DMS114 treated with DMSO at 0.1 percent for 48 hours (cell line): ENCODE measurements around the gene SPINT1.
A peak's percentile ranks its signal among the peaks of the same experiment; 100 is the strongest.

Experiments
- DNase-seq: peaks from one replicate; lab custom pipeline; 2025; ENCODE audit not compliant: unreplicated experiment; lab: John Stamatoyannopoulos, UW

The SPINT1 gene, protein sequence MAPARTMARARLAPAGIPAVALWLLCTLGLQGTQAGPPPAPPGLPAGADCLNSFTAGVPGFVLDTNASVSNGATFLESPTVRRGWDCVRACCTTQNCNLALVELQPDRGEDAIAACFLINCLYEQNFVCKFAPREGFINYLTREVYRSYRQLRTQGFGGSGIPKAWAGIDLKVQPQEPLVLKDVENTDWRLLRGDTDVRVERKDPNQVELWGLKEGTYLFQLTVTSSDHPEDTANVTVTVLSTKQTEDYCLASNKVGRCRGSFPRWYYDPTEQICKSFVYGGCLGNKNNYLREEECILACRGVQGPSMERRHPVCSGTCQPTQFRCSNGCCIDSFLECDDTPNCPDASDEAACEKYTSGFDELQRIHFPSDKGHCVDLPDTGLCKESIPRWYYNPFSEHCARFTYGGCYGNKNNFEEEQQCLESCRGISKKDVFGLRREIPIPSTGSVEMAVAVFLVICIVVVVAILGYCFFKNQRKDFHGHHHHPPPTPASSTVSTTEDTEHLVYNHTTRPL

DNA sequence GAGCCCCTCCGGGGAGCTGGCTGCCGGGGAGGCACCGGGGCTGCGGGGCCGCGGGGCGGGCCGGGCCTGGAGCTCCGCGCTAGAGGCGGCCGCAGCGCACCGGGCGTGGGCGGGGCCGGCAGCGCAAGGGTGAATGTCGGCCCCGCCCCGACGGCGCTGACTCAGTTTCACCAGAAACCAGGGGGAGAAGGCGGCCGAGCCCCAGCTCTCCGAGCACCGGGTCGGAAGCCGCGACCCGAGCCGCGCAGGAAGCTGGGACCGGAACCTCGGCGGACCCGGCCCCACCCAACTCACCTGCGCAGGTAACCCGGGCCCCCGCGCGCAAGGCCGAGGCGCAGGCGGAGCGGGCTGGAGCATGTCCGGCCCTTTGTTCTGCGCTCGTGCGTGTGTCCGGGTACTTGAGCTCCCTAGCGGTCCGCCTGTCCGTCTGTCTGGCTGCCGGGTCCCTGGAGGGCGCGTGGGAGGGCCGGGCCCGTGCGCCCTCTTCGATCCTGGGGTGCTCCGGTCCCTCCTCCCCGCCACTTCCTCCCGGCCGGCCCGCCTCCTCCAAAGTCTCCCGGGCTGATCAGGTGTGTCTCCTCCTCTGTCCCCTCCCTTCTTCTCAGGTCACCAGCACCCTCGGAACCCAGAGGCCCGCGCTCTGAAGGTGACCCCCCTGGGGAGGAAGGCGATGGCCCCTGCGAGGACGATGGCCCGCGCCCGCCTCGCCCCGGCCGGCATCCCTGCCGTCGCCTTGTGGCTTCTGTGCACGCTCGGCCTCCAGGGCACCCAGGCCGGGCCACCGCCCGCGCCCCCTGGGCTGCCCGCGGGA is at the start of gene SPINT1:
SPINT1 (plus strand) TSS at position 164 of the 811 bp plus-strand sequence; CDS start at position 671, 507 bp downstream.
- DNase-seq = no peak

- no peak for DNase-seq
These were observed 47.8 kb upstream of the SPINT1 start for GRCh38 chr15:40796041-40796440.

- no peak for DNase-seq
These were observed 47.3 kb upstream of the SPINT1 start for GRCh38 chr15:40796512-40796911.

DNA sequence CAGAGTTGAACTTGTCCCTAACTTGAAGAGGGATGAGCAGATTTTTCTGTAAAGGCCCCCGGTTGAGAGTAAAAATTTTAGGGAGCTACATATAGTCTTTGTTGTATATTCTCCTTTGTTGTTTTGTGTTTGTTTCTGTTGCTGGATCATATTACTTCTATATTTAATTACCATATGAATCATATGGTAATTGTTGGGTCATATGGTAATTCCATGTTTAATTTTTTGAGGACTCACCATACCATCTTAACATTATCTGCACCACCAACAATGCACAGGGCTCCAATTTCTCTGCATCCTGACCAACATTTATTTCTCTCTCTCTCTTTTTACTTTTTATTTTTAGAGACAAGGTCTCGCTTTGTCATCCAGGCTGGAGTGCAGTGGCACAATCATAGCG is 44.3 kb upstream of the SPINT1 start:
- no peak for DNase-seq

DNA sequence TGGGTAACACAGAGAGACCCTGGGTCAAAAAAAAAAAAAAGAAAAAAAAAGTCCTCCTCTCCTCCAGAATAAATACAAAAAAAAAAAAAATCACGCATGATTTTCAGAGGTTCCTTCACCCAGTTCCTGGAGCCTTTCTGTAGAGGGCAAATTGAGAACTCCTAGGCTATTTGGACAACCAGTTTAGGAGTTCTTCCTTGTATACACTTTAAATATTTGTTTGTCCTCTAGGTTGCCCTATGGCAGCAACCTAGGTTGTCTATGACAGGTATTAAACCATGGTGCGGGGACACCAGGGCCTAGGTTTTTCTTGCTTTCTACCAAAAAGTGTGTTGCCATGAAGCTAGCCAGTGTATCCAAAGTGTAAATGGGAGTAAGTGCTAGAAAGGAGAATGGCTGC is 40.8 kb upstream of the SPINT1 start:
- no peak for DNase-seq

DNA sequence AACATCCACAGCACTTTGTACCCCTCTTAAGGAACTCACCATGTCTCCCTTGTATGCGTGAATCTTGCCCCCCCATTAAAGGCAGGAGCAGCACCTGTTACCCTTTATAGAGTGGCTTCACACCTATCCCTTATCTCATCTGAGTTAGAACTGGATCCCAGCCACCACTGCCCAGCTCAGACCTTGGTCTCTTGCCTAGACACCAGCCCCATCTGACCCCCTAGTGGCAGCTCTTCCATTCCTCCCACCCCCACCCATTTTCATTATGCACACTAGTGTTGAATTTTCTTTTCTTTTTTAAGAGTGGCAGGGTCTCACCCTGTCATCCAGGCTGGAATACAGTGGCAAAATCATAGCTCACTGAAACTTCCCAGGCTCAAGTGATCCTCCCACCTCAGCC is 40.2 kb upstream of the SPINT1 start:
- DNase-seq = no peak

DNA sequence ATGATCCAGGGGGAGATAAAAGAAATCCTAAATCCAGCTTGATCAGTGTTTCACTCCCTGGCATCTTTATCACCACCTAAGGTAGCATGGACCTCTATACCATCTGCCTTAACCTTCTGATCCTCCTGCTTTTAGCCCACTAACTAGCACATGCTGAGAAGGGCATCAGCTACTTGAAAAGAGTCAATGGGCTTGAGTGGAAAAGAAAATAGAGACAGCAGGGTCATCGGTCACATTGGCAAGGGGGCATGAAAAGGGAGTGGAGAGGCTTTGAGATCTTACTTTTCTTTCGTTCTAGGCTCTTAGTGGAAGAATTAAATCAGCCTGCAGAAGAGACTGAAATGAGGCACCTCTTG is 37.2 kb upstream of the SPINT1 start:
- no peak for DNase-seq

GRCh38 chr15:40807028-40807887 is 36.6 kb upstream of the SPINT1 start, which contains the start of the genes DNAJC17 and ZFYVE19:
TSS of gene DNAJC17 (minus strand) at chr15:40807473. CDS start at chr15:40807446, 27 bp downstream.
TSS of gene ZFYVE19 (plus strand) at chr15:40807089. CDS start at chr15:40807590, 501 bp downstream.
- DNase-seq = peak; percentile 98

DNA sequence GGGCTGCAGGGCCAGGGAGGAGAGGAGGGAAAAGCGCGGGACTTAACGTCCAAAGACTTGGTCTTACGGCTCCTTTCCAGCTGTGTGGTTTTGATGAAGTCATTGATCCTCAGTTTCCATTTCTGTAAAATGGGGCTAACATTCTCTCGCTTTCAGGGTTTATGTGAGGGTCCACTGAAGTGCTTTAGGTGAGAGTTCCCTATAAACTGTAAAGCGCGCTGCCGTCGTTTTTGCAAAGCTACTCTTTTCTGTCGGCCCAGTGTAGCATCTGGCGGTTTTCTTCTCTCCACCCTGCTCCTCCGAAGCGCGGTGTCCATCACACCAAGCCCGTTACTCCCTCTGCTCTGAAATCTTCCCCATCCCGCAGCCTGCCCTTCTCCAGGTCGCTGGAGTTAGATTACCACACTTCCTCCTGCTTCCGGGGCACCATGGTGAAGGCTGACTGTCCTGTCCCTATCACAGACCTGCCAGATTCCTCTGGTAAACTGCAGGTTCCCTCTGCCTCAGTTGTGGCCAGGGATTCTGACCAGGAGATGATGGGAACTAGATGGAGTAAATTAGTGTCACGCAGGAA is 35.9 kb upstream of the SPINT1 start:
- DNase-seq = no peak

DNA sequence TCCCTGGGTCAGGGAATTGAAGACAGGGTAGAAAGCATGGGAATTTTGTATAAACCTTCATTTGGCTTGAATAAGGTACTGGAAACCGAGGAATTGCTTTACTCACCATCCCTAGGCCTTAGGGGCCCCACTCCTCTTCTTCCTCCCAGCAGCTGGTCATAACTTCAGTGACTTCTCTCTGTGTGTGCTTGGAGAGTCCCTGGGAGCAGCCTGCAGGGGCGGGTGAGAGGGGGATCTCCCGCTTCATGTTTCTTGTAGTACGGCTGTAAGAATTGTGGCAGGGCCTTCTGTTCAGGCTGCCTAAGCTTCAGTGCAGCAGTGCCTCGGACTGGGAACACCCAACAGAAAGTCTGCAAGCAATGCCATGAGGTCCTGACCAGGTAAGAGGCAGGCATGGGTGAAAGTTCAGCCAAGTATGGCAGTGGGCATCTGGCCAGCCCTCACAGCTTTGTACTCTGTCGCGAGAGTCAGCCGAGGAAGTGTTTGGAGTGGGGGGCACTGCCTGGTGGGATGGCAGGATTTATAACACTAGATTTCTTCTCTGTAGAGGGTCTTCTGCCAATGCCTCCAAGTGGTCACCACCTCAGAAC is 34.9 kb upstream of the SPINT1 start:
- no peak for DNase-seq

DNA sequence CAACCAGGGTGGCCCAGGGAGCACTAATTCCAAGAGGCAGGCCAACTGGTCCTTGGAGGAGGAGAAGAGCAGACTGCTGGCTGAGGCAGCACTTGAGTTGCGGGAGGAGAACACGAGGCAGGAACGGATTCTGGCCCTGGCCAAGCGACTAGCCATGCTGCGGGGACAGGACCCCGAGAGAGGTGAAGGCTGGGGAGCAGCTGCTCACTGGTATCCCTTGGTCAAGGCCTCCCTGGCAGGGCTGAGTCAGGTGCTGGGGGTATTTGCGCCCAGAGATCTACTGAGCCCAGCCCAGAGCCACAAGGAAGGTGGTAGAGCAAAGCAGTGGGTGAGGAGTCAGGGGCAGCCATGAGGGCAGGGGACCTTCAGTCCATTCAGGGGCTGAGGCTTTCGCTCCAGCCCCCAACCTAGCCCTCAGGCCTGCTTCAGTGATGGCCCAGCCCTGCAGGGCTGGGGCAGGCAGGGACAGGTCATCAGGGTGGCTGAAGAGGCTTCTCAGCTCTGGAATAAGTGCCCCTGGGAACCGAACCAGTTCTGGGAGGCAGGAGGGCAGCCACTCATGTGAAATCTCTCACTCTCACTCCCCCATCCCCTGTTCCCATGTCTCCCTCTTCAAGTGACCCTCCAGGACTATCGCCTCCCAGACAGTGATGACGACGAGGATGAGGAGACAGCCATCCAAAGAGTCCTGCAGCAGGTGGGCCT is 31.0 kb upstream of the SPINT1 start:
- no peak for DNase-seq

DNA sequence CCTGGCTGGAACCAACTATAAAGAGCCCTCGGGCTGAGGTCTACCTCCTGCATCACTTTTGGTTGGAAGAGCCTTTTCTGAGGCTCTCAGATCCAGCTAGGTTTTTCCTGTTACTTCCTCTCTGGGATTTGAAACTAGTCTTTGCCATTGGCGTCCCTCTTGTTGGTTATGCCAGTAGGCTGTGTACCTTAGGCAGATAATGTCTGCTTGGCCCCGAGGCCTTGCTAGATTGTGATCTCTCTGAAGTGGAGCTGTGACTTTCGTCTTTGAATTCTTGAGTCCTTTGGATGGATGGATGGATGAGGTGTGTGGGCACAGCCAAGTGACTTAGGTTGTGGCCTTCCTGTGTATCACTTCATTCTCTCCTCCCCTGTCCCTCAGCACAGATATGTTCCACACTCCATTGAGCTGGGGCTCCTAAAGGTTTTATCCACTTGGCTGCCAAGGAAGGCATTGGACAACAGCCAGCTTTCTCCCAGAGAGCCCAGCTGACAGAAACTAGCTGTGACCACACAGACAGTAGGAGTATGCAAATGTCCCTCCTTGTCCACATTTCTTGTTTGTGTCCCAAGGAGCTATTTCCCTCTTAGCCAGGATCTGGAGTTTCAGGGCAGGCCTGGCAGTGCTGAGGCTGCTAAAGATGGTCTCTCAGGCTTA is 28.7 kb upstream of the SPINT1 start:
- no peak for DNase-seq

GRCh38 chr15:40819048-40819447 is 24.8 kb upstream of the SPINT1 start:
- no peak for DNase-seq

DNA sequence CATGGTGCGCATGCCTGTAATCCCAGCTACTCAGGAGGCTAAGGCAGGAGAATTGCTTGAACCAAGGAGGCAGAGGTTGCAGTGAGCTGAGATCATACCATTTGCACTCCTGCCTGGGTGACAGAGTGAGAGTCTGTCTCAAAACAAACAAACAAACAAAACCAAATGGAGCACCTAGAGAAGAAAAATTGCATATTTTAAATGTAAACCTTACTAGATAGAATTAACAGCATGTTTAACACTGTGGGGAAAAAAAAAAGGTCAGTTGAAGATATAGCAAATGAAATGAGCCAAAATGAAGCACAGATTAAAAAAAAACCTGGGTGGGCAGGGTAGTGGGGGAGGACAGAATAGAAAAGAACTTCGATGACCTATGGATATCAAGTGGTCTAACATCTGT is 22.7 kb upstream of the SPINT1 start:
- DNase-seq = no peak

GRCh38 chr15:40823572-40824343 is 20.1 kb upstream of the SPINT1 start:
- DNase-seq = no peak

- no peak for DNase-seq
These were observed 18.0 kb upstream of the SPINT1 start for GRCh38 chr15:40825661-40826422.

DNA sequence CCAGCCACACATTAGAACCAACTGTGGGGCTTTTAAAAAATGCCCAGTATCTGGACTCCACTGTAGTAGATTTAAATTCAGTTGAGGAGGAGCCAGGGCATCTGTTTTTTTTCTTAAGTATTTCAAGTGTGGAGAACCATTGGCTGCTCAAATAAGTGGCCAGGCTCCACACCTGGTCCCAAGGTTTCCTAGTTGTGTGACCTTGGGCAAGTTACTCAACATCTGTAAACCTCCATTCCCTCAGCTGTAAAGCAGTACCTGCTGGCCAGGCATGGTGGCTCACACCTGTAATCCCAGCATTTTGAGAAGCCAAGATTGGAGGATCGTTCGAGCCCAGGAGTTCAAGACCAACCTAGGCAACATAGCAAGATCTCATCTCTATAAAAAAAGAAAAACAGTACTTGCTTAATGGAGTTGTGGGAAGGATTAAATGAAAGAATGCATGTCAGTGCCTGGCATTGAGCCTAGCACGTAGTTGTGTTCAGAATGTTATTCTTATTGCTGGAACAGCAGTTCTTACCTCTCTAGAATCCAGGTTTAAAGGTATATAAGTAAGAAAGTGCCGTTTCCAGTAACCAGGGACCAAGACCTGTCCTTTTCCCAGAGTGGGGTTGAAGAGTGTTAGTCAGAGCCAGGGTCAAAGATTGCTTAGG is 17.3 kb upstream of the SPINT1 start:
- DNase-seq = no peak
